Fibroblast of skin of right biceps (primary cell): Measurements from ENCODE around the gene ARPC4.

Experiments used
- DNase-seq: peaks from one replicate; pipeline ENCODE4 v3.0.0-alpha.2; 2013

Gene ARPC4

DNA sequence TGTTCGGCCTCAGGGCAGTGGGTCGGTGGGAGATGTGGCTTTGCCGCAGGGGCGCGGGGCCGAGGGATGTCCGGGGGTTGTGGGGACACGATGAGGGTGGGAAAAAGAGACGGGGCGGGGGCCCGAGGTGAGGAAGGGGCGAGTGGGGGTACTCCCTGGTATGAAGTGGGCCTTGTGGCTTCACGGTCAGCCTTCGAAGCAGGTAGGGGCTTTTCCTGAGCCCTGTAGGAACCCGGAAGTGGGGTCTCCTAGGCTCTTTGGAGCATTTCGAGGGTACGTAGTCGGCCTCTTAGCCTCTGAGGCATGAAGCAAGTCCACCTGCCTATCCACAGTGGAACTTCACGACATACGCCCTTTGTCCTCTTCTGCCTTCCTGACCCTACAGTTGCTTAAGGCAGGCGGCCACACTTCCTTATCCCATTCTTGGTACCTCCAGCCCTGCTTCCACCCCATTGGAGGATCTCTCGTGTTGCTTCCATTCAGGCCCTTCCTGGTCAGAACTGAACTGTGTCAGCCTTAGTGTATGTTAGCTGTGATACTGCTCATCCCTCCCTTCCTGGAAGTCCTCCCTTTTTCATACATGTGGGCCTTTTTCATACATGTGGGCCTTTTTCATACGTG lies 389 bp downstream of the ARPC4 start:
- peak; percentile 33 for DNase-seq

DNA sequence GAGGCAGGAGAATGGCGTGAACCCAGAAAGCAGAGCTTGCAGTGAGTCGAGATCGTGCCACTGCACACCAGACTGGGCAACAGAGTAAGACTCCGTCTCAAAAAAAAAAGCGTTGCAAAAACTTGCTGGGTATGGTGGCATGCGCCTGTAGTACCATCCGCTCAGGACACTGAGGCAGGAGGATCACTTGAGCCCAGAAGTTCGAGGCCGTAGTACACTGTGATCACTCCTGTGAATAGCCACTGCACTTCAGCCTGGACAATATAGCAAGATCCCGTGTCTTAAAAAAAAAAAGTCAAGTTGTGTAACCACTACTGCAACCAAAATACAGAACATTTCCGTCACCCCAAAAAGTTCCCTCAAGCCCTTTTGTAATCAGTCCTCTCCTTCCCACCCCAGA lies 1.5 kb downstream of the ARPC4 start:
- no peak for DNase-seq

GRCh38 chr3:9795207-9795606 lies 2.3 kb downstream of the ARPC4 start:
- no peak for DNase-seq

- no peak for DNase-seq
Measured at GRCh38 chr3:9797196-9797945, 4.5 kb downstream of the ARPC4 start.

GRCh38 chr3:9800529-9800928 lies 7.6 kb downstream of the ARPC4 start:
- DNase-seq, result no peak

GRCh38 chr3:9803494-9803893 lies 10.6 kb downstream of the ARPC4 start:
- DNase-seq, result no peak

DNA sequence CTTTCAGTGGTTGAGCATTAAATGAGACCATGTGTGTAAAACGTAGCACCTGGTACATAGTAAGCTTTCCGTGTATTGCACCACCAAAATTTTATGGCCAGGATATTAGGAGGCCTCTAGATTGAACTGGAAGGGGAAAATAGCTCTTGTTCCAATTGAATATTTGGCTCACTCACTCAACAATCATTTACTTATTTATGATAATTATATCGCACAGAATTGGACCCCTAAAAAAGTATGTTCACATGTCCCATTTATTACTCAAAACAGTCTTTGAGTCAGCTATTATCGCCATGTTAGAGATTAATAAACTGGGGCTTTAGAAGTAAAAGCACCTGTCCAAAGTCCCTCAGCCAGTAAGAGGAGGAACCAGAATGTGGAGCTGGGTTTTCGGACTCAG lies 12.1 kb downstream of the ARPC4 start:
- no peak for DNase-seq

GRCh38 chr3:9806137-9806536 lies 13.3 kb downstream of the ARPC4 start:
- no peak for DNase-seq

- DNase-seq, result no peak
Measured at GRCh38 chr3:9806688-9807589, 14.1 kb downstream of the ARPC4 start.

DNA sequence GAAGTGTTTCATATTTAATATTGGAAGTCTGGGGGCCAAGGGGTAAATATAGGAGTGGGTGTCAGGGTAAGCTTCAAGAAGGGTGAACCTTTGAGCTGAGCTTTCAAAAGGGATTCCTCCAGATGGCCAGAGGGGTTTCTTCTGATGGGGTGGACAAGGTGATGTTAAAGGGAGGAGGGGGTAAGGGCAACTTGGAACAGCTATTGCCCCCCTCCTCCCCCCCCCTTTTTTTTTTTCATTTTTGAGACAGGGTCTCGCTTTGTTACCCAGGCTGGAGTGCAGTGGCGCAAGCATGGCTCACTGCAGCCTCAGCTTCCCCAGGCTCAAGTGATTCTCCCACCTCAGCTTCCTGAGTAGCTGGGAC lies 15.1 kb downstream of the ARPC4 start:
- no peak for DNase-seq

DNA sequence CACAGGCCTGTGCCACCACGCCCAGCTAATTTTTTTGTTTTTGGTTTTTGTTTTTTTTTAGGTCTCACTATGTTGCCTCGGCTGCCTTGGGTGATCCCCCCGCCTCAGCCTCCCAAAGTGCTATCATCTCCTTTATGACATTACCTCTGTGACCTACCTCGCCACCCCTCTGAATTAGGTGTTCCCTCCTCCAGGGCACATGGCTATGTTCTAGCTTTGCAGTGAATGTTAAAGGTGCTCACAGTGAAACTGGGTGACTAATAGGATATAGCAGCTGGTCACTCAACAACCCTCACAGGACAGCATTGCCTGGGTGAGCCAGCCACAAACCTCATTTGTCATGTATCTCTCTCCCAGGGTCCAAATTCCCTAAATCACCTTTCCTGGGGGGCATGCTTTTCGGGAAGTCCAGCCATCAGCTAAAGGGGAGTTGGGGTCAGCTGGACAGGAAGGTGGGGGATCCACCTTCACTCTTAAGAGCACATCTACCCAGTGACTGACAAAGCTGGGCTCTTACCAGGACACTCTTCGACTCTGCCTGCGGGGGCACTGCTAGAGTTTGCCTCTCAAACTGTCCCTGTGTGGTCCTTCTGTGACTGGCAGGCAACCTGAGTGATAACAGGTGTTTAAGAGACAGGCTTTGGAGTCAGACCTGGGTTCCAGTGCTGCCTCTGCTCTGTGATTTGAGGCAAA lies 15.6 kb downstream of the ARPC4 start:
- DNase-seq, result peak; percentile 34

DNA sequence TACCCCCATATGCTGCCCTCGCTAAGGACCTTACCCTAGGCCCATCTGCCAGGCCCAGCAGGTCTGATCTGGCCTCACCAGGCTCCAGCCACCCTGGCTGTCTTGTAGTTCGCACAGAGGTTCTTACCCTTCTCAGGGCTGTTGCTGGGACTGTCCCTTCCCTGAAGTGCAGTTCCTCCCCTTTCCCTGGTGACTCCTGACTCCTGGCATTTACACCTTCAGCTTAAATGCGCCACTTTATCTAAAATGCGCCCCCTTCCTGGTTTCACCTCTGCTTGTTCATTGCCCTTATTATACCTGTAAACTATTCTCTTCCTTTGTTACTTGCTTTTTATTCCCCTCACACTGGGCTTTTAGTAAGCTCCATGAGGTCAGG lies 16.3 kb downstream of the ARPC4 start:
- no peak for DNase-seq

DNA sequence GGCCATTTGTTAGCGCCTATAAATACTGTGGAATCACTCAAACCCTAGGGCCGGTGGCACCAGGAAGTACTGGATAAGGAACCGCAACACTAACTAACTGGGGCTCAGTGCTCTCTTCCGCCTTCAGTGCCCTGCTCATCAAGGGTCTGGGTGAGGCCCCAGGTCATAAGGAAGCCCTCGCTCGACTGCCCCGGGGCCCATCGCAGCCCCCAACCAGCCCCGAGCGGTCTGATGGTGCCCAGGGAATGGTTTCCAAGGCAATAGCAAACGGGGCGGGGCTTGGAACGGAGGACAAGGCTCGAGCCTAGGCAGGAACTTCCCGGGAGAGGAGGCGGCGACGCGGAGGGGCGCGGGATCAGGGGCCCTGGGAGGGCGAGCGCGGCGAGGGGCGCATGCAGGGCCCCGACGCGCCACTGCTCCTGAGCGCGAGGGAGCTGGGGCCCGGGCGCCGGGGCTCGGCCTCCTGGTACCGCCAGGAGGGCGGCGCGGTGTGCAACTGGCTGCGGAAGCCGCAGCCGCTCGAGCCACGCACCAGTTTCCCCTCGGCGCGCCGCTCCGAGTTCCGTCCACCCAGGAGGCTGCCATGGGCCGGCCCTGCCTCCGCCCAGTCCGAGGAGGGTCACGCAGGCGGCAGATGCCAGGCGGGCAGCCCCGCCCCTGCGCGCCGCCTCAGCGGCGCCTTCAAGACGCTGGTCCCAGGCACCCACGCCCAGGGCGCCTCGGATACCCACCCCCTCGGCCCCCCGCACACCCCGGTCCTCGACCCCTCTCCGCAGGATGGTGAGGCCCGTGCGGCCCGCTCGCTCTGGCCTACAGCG lies 16.9 kb downstream of the ARPC4 start, which contains the start of gene TTLL3:
TSS of gene TTLL3 (plus strand) at position 648 of the 818 bp plus-strand sequence. CDS start 400 bp downstream, outside the sequence.
- peak; percentile 65 for DNase-seq

GRCh38 chr3:9810433-9810770 lies 17.5 kb downstream of the ARPC4 start:
- DNase-seq, result no peak

DNA sequence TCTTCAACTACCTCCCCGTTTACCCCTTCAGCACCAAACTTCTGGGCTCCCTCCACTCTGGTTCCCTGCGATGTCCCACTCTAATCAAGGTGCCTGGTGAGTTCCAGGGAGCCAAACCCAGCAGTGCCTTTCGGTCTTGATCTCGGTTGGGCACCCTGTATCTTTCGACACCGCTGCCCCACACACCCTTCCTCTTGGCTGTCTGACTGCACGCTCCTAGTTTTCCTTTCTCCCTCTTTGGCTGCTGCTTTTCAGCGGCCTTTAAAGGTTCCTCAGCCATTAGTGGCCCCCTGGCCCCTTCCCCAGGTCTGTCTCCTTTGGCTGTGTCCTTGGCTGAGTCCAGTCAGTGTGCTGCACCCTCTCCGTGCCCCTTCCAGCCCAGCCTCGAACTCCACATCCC lies 18.0 kb downstream of the ARPC4 start:
- no peak for DNase-seq

GRCh38 chr3:9812870-9813483 lies 20.1 kb downstream of the ARPC4 start:
- no peak for DNase-seq

- DNase-seq, result no peak
Measured at GRCh38 chr3:9815986-9816385, 23.1 kb downstream of the ARPC4 start.

GRCh38 chr3:9817436-9817835 lies 24.6 kb downstream of the ARPC4 start:
- no peak for DNase-seq

GRCh38 chr3:9818666-9819335 lies 25.9 kb downstream of the ARPC4 start:
- DNase-seq, result no peak

- no peak for DNase-seq
Measured at GRCh38 chr3:9820543-9820942, 27.7 kb downstream of the ARPC4 start.

- DNase-seq, result no peak
Measured at GRCh38 chr3:9820946-9821345, 28.1 kb downstream of the ARPC4 start.
